Gastrocnemius medialis (tissue), 4 donors: ENCODE results near the gene GALNTL6.

Experiments used
- POLR2A ChIP-seq, 2 donors: fragments of 450-650 bp; IDR thresholded peaks; one replicate each; pipeline ENCODE4 v1.6.1; 2017; ENCODE audit warnings: antibody characterized with exemption in 2 of 2, mild to moderate bottlenecking in 2 of 2, moderate library complexity in 2 of 2
- TF ChIP-seq, protein P1 (sequence below), 5 experiments: fragments of 450-650 bp in 3 of 5; fragments of 200-600 bp in 2 of 5; sonication (generic) in 2 of 5; IDR thresholded peaks in 4 of 5; conservative IDR thresholded peaks in 1 of 5; 1 replicate in 4 of 5; 2 replicates in 1 of 5; pipeline ENCODE4 v1.5.1; 2016 to 2019; ENCODE audit warnings: antibody characterized with exemption in 5 of 5, mild to moderate bottlenecking in 3 of 5, moderate library complexity in 3 of 5

GRCh38 chr4:171983935-171984805 is 171.0 kb downstream of the GALNTL6 start:
- TF ChIP-seq, protein P1, sequence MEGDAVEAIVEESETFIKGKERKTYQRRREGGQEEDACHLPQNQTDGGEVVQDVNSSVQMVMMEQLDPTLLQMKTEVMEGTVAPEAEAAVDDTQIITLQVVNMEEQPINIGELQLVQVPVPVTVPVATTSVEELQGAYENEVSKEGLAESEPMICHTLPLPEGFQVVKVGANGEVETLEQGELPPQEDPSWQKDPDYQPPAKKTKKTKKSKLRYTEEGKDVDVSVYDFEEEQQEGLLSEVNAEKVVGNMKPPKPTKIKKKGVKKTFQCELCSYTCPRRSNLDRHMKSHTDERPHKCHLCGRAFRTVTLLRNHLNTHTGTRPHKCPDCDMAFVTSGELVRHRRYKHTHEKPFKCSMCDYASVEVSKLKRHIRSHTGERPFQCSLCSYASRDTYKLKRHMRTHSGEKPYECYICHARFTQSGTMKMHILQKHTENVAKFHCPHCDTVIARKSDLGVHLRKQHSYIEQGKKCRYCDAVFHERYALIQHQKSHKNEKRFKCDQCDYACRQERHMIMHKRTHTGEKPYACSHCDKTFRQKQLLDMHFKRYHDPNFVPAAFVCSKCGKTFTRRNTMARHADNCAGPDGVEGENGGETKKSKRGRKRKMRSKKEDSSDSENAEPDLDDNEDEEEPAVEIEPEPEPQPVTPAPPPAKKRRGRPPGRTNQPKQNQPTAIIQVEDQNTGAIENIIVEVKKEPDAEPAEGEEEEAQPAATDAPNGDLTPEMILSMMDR (IDR thresholded peaks at IDR 0.05 in 4 of 5, conservative IDR thresholded peaks at IDR 0.05 in 1 of 5) = no peak
- TF ChIP-seq POLR2A (IDR thresholded peaks at IDR 0.05) = no peak
